GM21381 (cell line): ENCODE data around the gene FRMD4B.

Experiments
- ATAC-seq: cut with Tn5 transposase; IDR thresholded peaks from one replicate; pipeline ENCODE4 v1.9.1; 2021; ENCODE audit warnings: mild to moderate bottlenecking, moderate library complexity; ENCODE audit not compliant: unreplicated experiment

Gene FRMD4B

DNA sequence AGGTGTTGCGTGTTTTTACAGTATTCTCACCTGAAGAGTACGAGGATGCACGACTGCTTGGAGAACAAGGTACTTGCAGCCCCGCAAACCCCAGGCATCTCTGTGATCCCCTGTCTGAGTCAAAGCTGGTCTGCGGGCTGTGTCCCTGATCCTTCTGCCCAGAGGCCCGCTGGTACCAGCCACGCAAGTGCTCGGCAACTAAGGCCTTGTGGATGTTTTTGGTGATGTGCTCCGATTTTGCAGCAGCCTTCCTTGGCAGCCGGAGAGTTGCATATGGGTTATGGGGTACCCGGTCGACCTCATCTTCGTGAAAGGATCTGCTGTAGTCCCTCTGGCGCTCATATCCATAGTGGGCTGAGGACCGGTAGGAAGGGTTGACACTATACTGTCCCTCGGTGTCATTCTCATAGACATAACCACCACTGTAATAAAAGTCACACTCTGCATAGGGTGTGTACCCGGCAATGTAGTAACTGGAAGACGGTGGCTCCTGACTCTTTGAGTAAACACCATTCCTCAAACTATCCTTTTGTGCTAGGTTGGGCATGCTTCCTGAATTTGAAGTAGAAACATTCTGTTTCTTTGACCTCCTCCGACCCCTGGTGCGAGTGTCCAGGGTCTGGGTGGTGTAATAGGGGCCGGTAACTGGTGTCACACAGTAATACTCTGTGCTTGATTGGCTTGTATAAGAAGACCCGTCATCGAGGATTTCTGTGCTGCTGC is 204.9 kb downstream of the FRMD4B start:
- ATAC-seq = no peak

DNA sequence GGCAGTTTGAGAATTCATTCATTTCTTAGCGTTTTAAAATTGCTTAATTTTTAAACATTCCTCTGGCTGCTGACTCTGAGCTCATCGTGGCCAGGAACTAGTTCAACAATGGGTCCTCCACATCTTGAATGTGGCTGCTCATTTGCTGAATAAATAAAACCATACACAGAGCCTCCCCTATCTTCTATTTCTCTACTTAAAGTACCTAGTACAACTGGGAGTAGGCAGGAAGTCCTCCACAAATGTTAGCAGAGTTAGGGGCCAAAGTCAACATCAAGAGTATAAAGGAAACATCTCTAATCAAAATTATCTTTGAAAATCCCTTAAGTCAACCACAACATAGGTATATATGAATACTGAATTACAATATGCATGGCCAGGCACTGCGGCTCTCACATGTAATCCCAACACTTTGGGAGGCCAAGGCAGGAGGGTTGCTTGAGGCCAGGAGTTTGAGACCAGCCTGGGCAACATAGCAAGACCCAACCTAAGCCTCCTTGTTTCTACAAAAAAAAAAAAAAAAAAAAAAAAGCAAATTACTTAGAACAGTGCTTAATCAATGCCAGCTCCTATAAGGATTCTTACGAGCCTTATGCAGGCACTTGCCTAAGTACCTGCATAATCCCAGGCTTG is 206.0 kb downstream of the FRMD4B start:
- no peak for ATAC-seq

DNA sequence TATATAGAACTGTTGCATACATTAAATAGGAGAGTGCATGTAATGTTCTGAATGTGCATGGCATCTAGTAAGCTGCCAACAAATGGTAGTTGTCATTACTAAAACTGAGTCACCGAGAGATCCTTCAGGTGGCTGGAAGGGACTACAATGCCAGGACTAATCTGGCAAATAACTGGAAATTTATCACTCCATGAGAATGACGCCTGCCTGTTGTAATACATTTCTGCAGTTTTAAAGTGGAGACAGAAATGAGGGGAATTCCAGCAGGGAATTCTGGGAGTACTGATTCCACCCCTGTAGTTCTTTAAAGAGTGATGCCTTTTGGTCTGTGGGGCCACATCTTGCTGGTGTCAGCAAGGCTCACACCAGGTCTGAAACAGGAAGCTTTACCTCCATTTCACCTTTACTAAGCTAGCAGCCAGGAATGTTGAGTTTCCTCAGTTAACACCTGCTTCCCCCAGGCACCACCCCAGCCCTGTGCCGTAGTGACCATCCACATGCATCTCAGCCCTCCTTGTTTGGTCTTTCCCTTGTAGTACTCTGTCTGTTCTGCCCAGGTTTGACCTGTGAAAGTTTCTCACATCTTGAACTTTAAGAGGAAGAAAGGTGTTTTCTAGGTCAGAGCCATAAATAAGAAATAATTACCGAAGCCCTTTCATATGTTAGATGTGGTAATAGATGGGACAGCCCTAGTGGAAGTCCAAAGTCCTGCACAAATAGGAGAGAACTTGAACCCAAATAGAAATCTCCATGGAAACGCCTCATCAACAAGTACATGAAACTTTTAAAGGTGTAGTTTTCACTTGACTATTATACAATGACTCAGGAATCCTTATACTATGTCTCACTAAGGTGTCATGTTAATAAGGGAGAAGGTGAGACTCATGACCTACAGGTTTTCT is 206.8 kb downstream of the FRMD4B start:
- no peak for ATAC-seq

DNA sequence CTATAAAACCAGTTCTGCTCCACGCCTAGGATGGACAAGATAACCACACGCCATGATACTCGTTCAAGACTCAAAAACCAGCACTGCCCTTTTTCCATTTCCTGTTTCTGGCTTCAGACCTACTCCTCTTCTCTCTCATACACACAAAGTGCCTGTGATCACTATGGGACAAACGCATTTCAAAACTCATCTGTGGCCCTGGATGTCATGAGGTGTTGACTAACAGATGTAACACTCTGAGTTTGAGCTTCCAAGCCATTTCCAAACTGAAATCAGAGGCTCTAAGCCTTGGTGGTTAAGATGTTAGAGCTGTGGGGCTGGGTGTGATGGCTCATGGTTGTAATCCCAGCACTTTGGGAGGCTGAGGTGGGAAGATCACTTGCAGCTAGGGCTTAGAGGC is 207.8 kb downstream of the FRMD4B start:
- ATAC-seq = no peak

DNA sequence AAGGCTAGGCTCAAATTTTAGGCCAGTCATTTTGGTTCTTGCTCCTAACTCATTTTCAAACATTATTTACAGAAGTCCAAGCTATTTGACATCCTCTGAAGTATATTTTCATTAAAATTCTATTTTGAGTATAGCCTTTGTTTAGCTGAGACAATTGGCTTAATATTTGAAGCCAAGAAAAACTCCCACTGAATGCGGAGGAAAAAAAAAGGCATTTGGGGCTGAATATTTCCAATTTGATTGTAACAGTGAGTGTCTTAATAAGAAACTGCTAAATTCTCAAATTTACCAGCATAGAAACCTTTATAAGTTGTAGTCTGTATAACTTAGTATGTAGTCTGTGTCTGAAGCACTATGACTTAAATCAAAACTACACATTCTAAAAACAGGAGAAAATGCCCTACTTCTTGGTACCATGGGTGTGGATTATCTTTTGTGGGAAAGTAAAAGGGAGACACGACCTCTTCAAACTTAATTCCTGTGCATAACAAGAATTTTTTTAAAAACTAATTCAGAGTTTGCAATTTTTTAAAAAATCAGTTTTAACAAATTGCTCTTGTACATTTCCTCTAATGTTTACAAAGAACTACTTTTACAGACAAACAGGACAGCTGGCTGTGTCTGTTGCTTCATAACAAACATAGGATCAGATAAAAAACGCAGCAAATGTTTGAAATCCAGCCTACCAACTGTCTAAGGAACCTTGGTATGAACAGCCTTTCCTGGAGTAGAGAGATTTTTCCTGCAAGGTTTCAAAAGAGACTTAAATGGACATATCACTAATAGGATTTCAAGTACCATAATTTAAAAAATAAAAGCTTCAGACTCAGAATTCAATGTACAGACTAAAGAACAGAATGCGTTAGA is 210.8 kb downstream of the FRMD4B start:
- ATAC-seq = no peak

DNA sequence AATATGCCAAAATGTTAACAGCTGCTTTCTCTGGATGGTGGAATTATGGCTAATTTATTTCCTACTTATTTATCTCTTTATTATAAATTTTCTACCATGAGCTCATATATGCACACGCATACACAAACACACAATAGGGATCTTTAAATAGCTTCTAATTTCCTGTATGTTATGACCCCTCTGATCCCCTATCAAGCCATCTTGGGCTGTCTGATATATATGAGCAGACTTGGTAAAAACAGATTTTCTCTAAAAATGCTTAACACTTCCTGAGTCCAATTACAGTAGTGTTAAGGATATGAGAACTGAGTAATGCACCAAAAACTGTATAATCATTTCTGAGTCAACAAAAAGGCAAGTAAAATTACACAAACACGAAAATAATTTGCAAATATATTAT is 211.4 kb downstream of the FRMD4B start:
- ATAC-seq = no peak

DNA sequence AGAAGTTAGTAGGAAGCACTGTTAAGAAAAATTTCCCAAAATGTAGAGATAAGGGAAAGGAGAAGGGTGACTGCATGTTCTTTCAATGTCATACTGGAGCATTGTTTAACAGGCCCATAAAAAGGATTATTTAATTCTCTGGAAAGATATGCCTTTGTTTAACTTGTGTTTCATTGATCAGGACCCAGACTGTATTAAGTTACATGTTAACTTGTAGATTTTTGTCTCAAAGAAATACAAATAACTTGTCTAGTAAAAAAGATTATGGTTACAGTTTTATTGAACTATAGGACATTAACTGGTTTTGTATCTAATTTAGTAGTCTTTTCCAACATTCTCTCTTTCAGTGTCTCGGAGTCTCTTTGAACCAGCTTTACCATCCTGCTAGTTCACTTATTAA is 213.8 kb downstream of the FRMD4B start:
- ATAC-seq = no peak

DNA sequence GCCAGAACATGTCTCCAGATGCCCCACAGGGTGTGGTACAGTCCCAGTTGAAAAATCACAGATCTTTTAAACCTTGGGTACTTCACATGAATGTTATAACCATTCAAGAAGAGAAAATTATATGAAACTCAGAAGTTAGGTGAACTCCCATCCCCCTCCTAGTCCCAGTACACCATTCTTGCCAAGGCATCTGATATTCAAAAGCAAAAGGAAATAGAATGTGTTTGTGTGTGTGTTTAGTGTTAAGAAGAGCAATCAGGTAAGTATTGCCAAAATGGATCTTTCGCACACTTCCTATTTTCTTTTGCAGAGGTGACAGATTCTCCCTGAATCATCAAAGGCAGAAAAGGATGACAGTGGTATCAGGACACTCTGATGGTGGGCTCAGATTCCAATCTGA is 219.4 kb downstream of the FRMD4B start:
- no peak for ATAC-seq

DNA sequence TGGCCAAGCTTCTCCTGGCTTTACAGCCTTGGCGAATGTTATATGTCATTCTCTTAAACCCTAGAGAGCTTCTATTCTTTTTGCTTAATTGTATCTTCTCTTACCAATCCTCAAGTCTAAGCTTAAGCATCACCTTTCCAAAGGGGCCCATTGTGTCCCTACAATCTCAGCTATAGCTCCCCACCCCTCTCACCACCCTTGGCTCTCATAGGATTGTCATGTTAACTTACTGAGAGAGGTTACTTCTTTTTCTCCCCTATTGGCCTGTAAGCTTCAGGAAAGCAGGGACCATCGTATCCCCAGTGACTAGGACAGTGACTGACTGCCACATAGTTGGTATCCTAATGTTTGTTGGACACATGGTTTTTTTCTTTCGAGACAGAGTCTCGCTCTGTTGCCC is 220.1 kb downstream of the FRMD4B start:
- no peak for ATAC-seq

DNA sequence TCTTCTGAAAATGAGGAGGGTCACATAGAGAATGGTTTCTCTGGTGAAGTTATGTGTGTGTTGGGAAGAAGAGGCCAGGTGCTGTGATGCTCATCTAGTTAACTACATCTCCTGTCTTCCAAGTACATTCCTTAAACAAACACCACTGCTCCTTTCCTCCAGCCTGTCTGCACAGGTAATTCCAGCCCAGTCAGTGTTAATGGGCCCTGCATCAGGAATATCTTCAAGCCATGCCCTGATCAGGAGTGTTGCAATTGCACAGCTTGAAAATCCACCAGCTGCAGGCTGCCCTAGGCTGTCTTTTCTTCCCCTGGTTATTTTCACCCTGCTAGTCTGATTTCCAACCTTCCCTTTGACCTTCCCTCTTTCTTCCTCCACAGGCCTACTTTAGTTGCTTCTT is 221.6 kb downstream of the FRMD4B start:
- no peak for ATAC-seq

DNA sequence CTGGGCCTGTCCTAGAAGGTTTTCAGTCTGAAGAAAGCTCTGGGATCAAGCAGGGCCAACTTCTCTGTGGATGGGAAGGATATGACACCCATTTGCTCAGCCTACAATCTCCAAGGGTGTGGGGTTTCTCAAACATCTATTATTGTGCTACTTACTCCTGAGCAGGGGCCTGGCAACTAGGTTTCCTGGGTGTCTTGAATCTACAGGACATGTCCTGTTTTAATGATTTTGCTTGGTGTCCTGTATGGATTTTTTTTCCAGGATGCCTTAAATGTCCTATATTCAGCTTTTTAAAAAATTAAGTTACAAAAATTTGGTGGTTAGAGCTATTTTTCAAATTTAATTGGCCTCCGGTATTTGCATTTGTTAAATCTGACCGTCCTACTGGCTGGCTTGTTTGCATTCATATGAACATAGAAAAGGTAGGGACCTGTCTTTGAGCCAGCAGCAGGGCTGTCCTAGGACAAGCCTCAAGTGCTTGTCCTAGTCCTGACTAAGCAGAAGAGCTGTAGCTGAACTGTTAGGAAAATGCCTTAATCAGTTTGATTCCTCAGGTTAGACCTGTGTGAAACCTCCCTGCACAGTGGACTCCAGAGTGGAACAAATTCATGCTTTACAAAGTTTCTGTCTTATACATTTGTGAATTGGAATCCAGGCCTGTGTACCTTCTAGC is 223.4 kb downstream of the FRMD4B start:
- ATAC-seq = no peak

DNA sequence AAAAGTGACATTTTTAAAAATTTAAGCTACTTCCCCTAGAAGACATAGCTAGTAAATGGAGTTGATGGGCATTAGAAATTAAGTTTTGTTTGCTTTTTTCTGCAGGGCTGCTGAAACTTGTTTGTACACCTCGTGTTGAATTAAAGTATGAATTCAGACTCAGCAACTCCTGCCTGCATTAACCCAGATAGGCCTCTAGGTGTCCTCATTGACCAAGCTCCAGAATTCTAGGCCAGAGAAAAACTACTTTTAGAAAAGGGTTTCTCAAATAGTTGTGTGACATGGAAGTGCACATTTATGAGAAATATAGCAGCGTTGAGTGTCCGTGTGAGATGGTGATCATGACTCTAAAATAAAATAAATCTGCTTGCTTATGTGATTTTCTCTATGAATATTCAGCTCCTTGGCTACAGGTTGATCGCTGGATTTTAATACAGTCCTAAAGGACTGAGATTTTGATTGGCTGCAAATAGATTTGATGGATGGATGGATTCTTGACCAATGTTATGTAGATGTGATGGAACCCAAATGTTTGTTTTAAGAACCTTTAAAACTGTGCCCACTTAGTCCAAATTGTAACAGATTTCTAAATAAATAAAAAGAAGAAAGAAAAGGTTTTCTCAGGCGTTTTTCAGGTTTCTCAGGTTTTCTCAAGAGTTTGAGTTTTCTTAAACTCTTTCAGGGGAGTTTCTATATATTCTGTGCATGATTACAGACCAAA is 224.1 kb downstream of the FRMD4B start:
- no peak for ATAC-seq

DNA sequence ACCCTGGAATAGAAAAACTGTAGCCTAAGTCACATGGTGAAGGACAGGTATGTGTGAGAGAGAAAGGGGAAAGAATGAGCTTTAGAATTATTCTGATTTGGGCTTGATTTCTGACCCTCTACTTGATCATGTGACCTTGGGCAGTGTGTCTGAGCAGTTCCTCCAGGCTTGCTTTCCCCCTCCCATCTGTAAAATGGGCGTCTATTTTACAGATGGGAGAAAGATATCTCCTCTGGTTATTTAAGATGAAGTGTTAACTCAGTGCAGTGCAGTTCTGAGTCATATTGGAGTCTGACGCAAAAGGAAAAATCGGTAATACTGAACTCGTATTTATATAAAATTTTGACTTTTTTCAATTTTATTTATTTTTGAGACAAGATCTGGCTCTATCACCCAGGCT is 225.4 kb downstream of the FRMD4B start:
- ATAC-seq = no peak

DNA sequence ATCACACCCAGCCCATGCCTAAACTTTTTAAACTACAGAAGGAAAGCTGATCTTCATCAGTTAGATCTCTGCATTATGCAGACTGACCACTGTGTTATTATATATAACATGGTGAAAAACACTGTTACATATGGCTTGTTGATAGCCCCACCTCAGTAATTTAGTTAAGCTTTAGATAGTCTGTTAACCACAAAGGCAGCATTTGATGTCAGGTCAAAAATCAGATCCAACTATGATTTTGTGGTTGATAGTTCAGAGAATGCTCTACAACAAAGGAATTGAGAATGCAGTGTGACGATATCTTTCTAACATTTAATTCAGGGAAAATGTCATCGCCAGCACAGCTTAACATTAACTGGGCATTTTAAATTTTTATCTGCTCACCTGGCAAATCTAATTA is 225.8 kb downstream of the FRMD4B start:
- no peak for ATAC-seq

DNA sequence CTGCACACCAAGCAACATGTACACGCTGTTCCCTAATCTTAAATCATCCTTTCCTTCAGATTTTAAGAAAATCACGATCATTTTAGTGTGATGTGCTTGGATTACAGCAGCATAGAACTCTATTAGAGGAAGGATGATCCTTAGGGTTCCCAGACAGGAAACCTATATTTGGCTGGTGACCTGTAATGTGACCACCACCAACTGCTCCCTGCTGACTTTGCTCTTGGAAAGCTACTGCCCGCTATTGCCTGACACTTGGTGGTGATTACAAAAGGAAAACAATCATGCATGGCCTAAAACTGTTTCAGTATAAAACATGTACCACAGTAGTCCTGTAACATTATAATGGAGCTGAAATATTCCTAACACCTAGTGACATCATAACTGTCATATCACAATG is 236.3 kb downstream of the FRMD4B start:
- ATAC-seq = no peak

DNA sequence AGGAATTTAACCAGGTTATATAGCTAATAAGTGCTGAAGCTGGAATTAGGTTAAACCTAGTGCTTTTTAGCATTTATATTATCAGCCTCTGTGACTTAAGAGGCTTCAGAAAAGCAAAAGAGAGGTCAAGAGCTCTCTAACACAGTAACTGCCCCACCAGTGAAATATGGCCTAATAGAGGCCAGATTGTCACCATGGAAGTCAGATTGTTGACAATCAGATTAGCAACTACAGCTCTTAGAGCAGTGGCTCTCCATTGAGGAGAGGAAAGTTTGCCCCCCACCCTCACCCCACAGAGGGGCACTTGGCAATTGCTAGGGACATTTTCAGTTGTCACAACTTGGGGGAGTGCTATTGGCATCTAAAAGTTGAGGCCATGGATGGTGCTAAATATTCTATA is 240.2 kb downstream of the FRMD4B start:
- no peak for ATAC-seq

DNA sequence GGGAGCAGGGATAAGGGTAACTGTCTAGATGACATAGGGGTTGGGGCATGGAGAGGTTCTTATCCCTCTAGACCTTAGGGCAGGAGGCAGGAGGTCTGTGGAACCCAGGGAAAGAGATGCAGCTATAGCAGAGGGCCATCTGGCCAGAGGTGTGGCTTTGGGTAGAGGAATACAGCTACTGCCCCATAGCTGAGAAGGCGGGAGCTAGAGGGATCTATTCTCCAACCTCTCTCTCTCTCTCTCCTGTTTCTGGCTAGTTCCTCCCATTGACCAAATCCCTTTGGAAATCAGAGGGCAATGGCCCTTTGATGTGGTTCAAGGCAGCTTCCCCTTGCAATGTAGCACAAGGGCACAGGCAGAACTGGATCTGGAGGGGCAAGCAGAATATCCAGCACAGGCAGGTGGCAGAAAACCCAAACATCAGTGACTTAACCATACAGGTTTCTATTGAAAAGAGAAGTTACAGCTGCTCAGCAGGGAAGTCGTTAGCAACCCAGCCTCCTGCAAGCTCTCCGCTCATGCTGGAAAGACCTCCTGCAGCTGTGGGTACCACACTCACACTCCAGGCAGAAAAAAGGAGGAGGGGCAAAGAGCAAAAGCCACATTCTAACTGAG is 241.2 kb downstream of the FRMD4B start:
- ATAC-seq = no peak

DNA sequence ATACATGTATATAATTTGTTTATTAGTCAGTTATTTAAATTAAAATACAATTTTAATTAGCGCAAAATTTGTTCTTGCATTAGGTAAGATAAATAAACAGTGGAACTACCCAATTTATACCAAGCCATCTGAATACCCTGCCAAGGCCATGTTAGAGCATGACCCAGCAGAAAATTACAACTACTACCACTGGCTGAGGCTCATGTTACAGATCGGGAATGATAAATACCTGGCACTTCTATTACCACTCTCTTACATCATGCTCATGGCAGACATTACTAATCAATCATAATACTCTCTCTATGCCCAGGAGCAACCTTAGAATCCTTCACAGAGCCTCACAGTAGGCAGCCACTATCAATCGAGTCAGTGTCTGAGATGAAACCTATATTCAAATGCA is 242.3 kb downstream of the FRMD4B start:
- no peak for ATAC-seq

DNA sequence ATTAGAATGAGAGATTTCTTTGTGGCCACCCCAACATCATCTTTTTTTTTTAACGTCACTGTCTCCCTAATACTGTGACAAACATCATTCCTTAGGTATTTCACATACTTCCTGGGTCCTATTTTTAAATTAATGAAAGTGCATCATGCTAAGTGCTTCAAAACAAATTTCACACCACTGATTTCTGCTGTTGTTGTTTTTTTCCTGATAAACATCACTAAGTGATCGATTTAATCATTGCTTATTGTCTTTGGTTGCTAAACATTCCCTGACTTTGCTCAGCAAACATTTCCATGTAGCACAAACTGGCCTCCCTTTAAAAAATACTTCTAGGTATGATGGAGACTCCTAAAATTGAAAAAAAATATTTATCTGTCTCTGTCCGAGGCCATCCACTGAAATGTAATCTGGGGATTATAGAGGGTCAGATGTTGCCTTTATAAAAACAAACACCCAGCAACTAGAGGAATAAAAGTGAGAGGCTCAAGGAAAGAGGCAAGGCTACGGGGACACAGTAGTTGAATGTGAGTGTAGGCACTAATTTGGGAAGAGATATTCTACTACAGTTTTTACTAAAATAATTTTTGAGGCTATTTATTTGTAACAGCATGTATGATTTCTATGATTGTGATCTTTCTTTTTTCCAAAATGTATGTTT is 243.0 kb downstream of the FRMD4B start:
- ATAC-seq = no peak
